ENCODE results near the gene CNOT8. TPM values are rescaled to one million over a fixed set of nuclear protein-coding genes. Genes with fewer than 3 reads are reported as not detected.

The CNOT8 gene
- total and polyA plus RNA-seq, 2 donors = 75.5 to 98.2 TPM

- H3K27ac ChIP-seq (ENCODE audit: low read depth in 1 of 2, low read length in 1 of 2) = no peak overlapping the region
- WGBS = 86% methylated on average over 6 of the region's 6 CpGs
- no peak for DNase-seq (ENCODE audit: low read depth in 6 of 9, low spot score in 9 of 9)
Measured at GRCh38 chr5:154840435-154841272, 17.8 kb upstream of the CNOT8 start.

GRCh38 chr5:154841273-154841661 lies 17.2 kb upstream of the CNOT8 start:
- H3K27ac ChIP-seq (ENCODE audit: low read depth in 1 of 2, low read length in 1 of 2) = no peak overlapping the region
- no peaks in the 10 kb centered on the region for H3K36me3 ChIP-seq (ENCODE audit: control insufficient read depth in 2 of 2, insufficient read depth in 2 of 2, low read length in 1 of 2)
- H3K9me3 ChIP-seq (ENCODE audit: control insufficient read depth in 2 of 2, insufficient read depth in 1 of 2, low read length in 1 of 2) = no peaks in the 10 kb centered on the region
- H3K4me3 ChIP-seq (ENCODE audit: low read length in 2 of 2) = no peak overlapping the region
- no peaks in the 10 kb centered on the region for H3K4me1 ChIP-seq (ENCODE audit: control insufficient read depth in 2 of 2, insufficient read depth in 2 of 2, low read length in 2 of 2)
- DNase-seq (ENCODE audit: low read depth in 6 of 9, low spot score in 9 of 9) = no peak
- H3K27me3 ChIP-seq (ENCODE audit: control insufficient read depth in 2 of 2, insufficient read depth in 1 of 2, low read length in 1 of 2) = no peaks in the 10 kb centered on the region

More at GRCh38 chr5:154840435-154841272, 17.8 kb upstream of the CNOT8 start:
- Histone ChIP-seq H3K9me3 (ENCODE audit: control insufficient read depth in 2 of 2, insufficient read depth in 1 of 2, low read length in 1 of 2) (no peaks in the 10 kb centered on the region), H3K4me3 (ENCODE audit: low read length in 2 of 2) (no peak overlapping the region), H3K36me3 (ENCODE audit: control insufficient read depth in 2 of 2, insufficient read depth in 2 of 2, low read length in 1 of 2) (no peaks in the 10 kb centered on the region), H3K27me3 (ENCODE audit: control insufficient read depth in 2 of 2, insufficient read depth in 1 of 2, low read length in 1 of 2) (no peaks in the 10 kb centered on the region), H3K4me1 (ENCODE audit: control insufficient read depth in 2 of 2, insufficient read depth in 2 of 2, low read length in 2 of 2) (no peaks in the 10 kb centered on the region)

GRCh38 chr5:154842689-154843530 lies 15.5 kb upstream of the CNOT8 start:
- H3K4me1 ChIP-seq (ENCODE audit: control insufficient read depth in 2 of 2, insufficient read depth in 2 of 2, low read length in 2 of 2) = no peaks in the 10 kb centered on the region
- no peaks in the 10 kb centered on the region for H3K9me3 ChIP-seq (ENCODE audit: control insufficient read depth in 2 of 2, insufficient read depth in 1 of 2, low read length in 1 of 2)
- DNase-seq (ENCODE audit: low read depth in 6 of 9, low spot score in 9 of 9) = no peak
- 98% methylated on average over 6 of the region's 6 CpGs for WGBS
- no peak overlapping the region for H3K27ac ChIP-seq (ENCODE audit: low read depth in 1 of 2, low read length in 1 of 2)
- no peaks in the 10 kb centered on the region for H3K36me3 ChIP-seq (ENCODE audit: control insufficient read depth in 2 of 2, insufficient read depth in 2 of 2, low read length in 1 of 2)
- no peaks in the 10 kb centered on the region for H3K27me3 ChIP-seq (ENCODE audit: control insufficient read depth in 2 of 2, insufficient read depth in 1 of 2, low read length in 1 of 2)
- H3K4me3 ChIP-seq (ENCODE audit: low read length in 2 of 2) = no peak overlapping the region

- DNase-seq (ENCODE audit: low read depth in 6 of 9, low spot score in 9 of 9) = no peak
- Histone ChIP-seq H3K27me3 (ENCODE audit: control insufficient read depth in 2 of 2, insufficient read depth in 1 of 2, low read length in 1 of 2) (no peaks in the 10 kb centered on the region), H3K9me3 (ENCODE audit: control insufficient read depth in 2 of 2, insufficient read depth in 1 of 2, low read length in 1 of 2) (no peaks in the 10 kb centered on the region), H3K27ac (ENCODE audit: low read depth in 1 of 2, low read length in 1 of 2) (no peak overlapping the region), H3K4me3 (ENCODE audit: low read length in 2 of 2) (no peak overlapping the region), H3K4me1 (ENCODE audit: control insufficient read depth in 2 of 2, insufficient read depth in 2 of 2, low read length in 2 of 2) (no peaks in the 10 kb centered on the region), H3K36me3 (ENCODE audit: control insufficient read depth in 2 of 2, insufficient read depth in 2 of 2, low read length in 1 of 2) (no peaks in the 10 kb centered on the region)
- 97% methylated on average over 5 of the region's 5 CpGs for WGBS
Measured at GRCh38 chr5:154844809-154845208, 13.6 kb upstream of the CNOT8 start.

- no peak for DNase-seq (ENCODE audit: low read depth in 6 of 9, low spot score in 9 of 9)
- 95% methylated on average over 6 of the region's 6 CpGs for WGBS
- Histone ChIP-seq H3K4me3 (ENCODE audit: low read length in 2 of 2) (no peak overlapping the region), H3K4me1 (ENCODE audit: control insufficient read depth in 2 of 2, insufficient read depth in 2 of 2, low read length in 2 of 2) (peaks cover 0 to 3% of the 10 kb centered on the region in 2 donors), H3K27me3 (ENCODE audit: control insufficient read depth in 2 of 2, insufficient read depth in 1 of 2, low read length in 1 of 2) (no peaks in the 10 kb centered on the region), H3K36me3 (ENCODE audit: control insufficient read depth in 2 of 2, insufficient read depth in 2 of 2, low read length in 1 of 2) (no peaks in the 10 kb centered on the region), H3K27ac (ENCODE audit: low read depth in 1 of 2, low read length in 1 of 2) (no peak overlapping the region), H3K9me3 (ENCODE audit: control insufficient read depth in 2 of 2, insufficient read depth in 1 of 2, low read length in 1 of 2) (no peaks in the 10 kb centered on the region)
Measured at GRCh38 chr5:154849264-154849785, 9.1 kb upstream of the CNOT8 start.

GRCh38 chr5:154849791-154850201 lies 8.6 kb upstream of the CNOT8 start:
- no peaks in the 10 kb centered on the region for H3K9me3 ChIP-seq (ENCODE audit: control insufficient read depth in 2 of 2, insufficient read depth in 1 of 2, low read length in 1 of 2)
- H3K27ac ChIP-seq (ENCODE audit: low read depth in 1 of 2, low read length in 1 of 2) = peak overlapping the region in 1 of 2 donors; percentile 45
- no peak overlapping the region for H3K4me3 ChIP-seq (ENCODE audit: low read length in 2 of 2)
- H3K36me3 ChIP-seq (ENCODE audit: control insufficient read depth in 2 of 2, insufficient read depth in 2 of 2, low read length in 1 of 2) = no peaks in the 10 kb centered on the region
- DNase-seq (ENCODE audit: low read depth in 6 of 9, low spot score in 9 of 9) = no peak
- 82% methylated on average over 2 of the region's 2 CpGs for WGBS
- peaks cover 0 to 3% of the 10 kb centered on the region in 2 donors for H3K4me1 ChIP-seq (ENCODE audit: control insufficient read depth in 2 of 2, insufficient read depth in 2 of 2, low read length in 2 of 2)
- no peaks in the 10 kb centered on the region for H3K27me3 ChIP-seq (ENCODE audit: control insufficient read depth in 2 of 2, insufficient read depth in 1 of 2, low read length in 1 of 2)

GRCh38 chr5:154850255-154851062 lies 8.0 kb upstream of the CNOT8 start, which contains the start of gene FAXDC2:
TSS of gene FAXDC2 (minus strand) at chr5:154850603. CDS start at chr5:154838178, 12,425 bp downstream.
- Histone ChIP-seq H3K27me3 (ENCODE audit: control insufficient read depth in 2 of 2, insufficient read depth in 1 of 2, low read length in 1 of 2) (no peaks in the 10 kb centered on the region), H3K4me3 (ENCODE audit: low read length in 2 of 2) (peak within 1 kb of the TSS in 1 of 2 donors; percentile 21), H3K36me3 (ENCODE audit: control insufficient read depth in 2 of 2, insufficient read depth in 2 of 2, low read length in 1 of 2) (no peaks in the 10 kb centered on the region), H3K27ac (ENCODE audit: low read depth in 1 of 2, low read length in 1 of 2) (peak within 1 kb of the TSS in 1 of 2 donors; percentile 45), H3K9me3 (ENCODE audit: control insufficient read depth in 2 of 2, insufficient read depth in 1 of 2, low read length in 1 of 2) (no peaks in the 10 kb centered on the region), H3K4me1 (ENCODE audit: control insufficient read depth in 2 of 2, insufficient read depth in 2 of 2, low read length in 2 of 2) (peaks cover 0 to 3% of the 10 kb centered on the region in 2 donors)
- no peak for DNase-seq (ENCODE audit: low read depth in 6 of 9, low spot score in 9 of 9)
- 31% methylated on average over 11 of the region's 11 CpGs for WGBS

- DNase-seq (ENCODE audit: low read depth in 6 of 9, low spot score in 9 of 9) = no peak
- H3K4me1 ChIP-seq (ENCODE audit: control insufficient read depth in 2 of 2, insufficient read depth in 2 of 2, low read length in 2 of 2) = peaks cover 0 to 3% of the 10 kb centered on the region in 2 donors
Measured at GRCh38 chr5:154851351-154851750, 7.1 kb upstream of the CNOT8 start.

More at GRCh38 chr5:154851351-154851750, 7.1 kb upstream of the CNOT8 start:
- no peak overlapping the region for H3K4me3 ChIP-seq (ENCODE audit: low read length in 2 of 2)
- no peaks in the 10 kb centered on the region for H3K9me3 ChIP-seq (ENCODE audit: control insufficient read depth in 2 of 2, insufficient read depth in 1 of 2, low read length in 1 of 2)
- H3K27me3 ChIP-seq (ENCODE audit: control insufficient read depth in 2 of 2, insufficient read depth in 1 of 2, low read length in 1 of 2) = no peaks in the 10 kb centered on the region
- over 99% methylated on average over 3 of the region's 3 CpGs for WGBS
- no peaks in the 10 kb centered on the region for H3K36me3 ChIP-seq (ENCODE audit: control insufficient read depth in 2 of 2, insufficient read depth in 2 of 2, low read length in 1 of 2)
- H3K27ac ChIP-seq (ENCODE audit: low read depth in 1 of 2, low read length in 1 of 2) = no peak overlapping the region

All from thymus (tissue), 11 donors.